Upper lobe of right lung (tissue), 1 donor: ENCODE measurements around the gene LAMB3. TPM values are rescaled to one million over a fixed set of nuclear protein-coding genes. Genes with fewer than 3 reads are reported as not detected.

Source experiments
- ATAC-seq: fragments of 200-7000 bp; cut with Tn5 transposase; one replicate; pipeline ENCODE4 v1.9.1; 2020; ENCODE audit warnings: mild to moderate bottlenecking, moderate library complexity
- DNase-seq: peaks from one replicate; pipeline ENCODE4 v3.0.0-alpha.2; 2020
- H3K27ac ChIP-seq: fragments of 200-600 bp; one replicate; pipeline ENCODE4 v1.8.0; 2022
- H3K27me3 ChIP-seq: fragments of 200-600 bp; one replicate; pipeline ENCODE4 v1.8.0; 2022; ENCODE audit warnings: mild to moderate bottlenecking
- H3K36me3 ChIP-seq: fragments of 200-600 bp; one replicate; pipeline ENCODE4 v1.8.0; 2022
- H3K4me1 ChIP-seq: fragments of 200-600 bp; one replicate; pipeline ENCODE4 v1.8.0; 2022
- H3K4me3 ChIP-seq: fragments of 200-600 bp; one replicate; pipeline ENCODE4 v1.8.0; 2022; ENCODE audit warnings: mild to moderate bottlenecking
- H3K9me3 ChIP-seq: fragments of 200-600 bp; one replicate; pipeline ENCODE4 v1.8.0; 2022
- CTCF ChIP-seq: fragments of 200-600 bp; IDR thresholded peaks from one replicate; pipeline ENCODE4 v1.8.0; 2022; ENCODE audit warnings: antibody characterized with exemption
- intact Hi-C: fragments of 100-400 bp; cut with DNase I; formaldehyde crosslinking; loops from one replicate; pipeline ENCODE4 v1.11.0; 2022
- total RNA-seq: library from RNA; stranded (reverse); fragmentation: NEBNext Ultra II Directional; extraction: Animal tissue kit (Norgen Biotek cat#: 25700); gene quantifications from one replicate; pipeline ENCODE4 v1.2.1, GENCODE V29; 2021
- donor health status: DM: no; HTN: yes; CAD: no; lungs with severe emphysema.

Gene LAMB3
- total RNA-seq, 1 donor from 2014 or later = 83.3 TPM

- no peaks in the 10 kb centered on the region for H3K36me3 ChIP-seq
- no peak for DNase-seq
- H3K9me3 ChIP-seq = no peaks in the 10 kb centered on the region
- no peak overlapping the region for H3K27ac ChIP-seq
- peak; percentile 29 for ATAC-seq
- intact Hi-C loops = no loop called here
- H3K4me3 ChIP-seq = no peak overlapping the region
- H3K4me1 ChIP-seq = peaks cover 3% of the 10 kb centered on the region
- H3K27me3 ChIP-seq = peaks cover 10% of the 10 kb centered on the region
- TF ChIP-seq CTCF = peak; percentile 32
Measured at GRCh38 chr1:209590405-209590804, 61.8 kb downstream of the LAMB3 start.

- no peak for DNase-seq
- Histone ChIP-seq H3K27ac (no peak overlapping the region), H3K4me1 (peaks cover 6% of the 10 kb centered on the region), H3K36me3 (no peaks in the 10 kb centered on the region), H3K4me3 (no peak overlapping the region), H3K27me3 (peaks cover 13% of the 10 kb centered on the region), H3K9me3 (no peaks in the 10 kb centered on the region)
- intact Hi-C loops = no loop called here
- TF ChIP-seq CTCF = no peak
- ATAC-seq = no peak
Measured at GRCh38 chr1:209589863-209590262, 62.4 kb downstream of the LAMB3 start.

GRCh38 chr1:209589440-209589839 is 62.8 kb downstream of the LAMB3 start:
- TF ChIP-seq CTCF = no peak
- no peaks in the 10 kb centered on the region for H3K36me3 ChIP-seq
- peaks cover 15% of the 10 kb centered on the region for H3K27me3 ChIP-seq
- no peaks in the 10 kb centered on the region for H3K9me3 ChIP-seq
- no peak for DNase-seq
- intact Hi-C loops = no loop called here
- H3K27ac ChIP-seq = no peak overlapping the region
- H3K4me1 ChIP-seq = peaks cover 6% of the 10 kb centered on the region
- ATAC-seq = no peak
- H3K4me3 ChIP-seq = no peak overlapping the region

GRCh38 chr1:209587789-209588188 is 64.4 kb downstream of the LAMB3 start:
- ATAC-seq = no peak
- no peak for DNase-seq
- Histone ChIP-seq H3K4me3 (no peak overlapping the region), H3K9me3 (no peaks in the 10 kb centered on the region), H3K4me1 (peaks cover 6% of the 10 kb centered on the region), H3K27me3 (peaks cover 25% of the 10 kb centered on the region), H3K36me3 (no peaks in the 10 kb centered on the region), H3K27ac (no peak overlapping the region)
- no peak for TF ChIP-seq CTCF
- intact Hi-C loops = no loop called here

- no peak overlapping the region for H3K4me3 ChIP-seq
- no peaks in the 10 kb centered on the region for H3K36me3 ChIP-seq
- H3K4me1 ChIP-seq = peaks cover 6% of the 10 kb centered on the region
- no peak overlapping the region for H3K27ac ChIP-seq
- no peaks in the 10 kb centered on the region for H3K9me3 ChIP-seq
- DNase-seq = no peak
- peaks cover 37% of the 10 kb centered on the region for H3K27me3 ChIP-seq
- no peak for ATAC-seq
- no peak for TF ChIP-seq CTCF
- intact Hi-C loops = no loop called here
Measured at GRCh38 chr1:209586221-209586740, 65.9 kb downstream of the LAMB3 start.

- TF ChIP-seq CTCF = no peak
- H3K9me3 ChIP-seq = no peaks in the 10 kb centered on the region
- peaks cover 6% of the 10 kb centered on the region for H3K4me1 ChIP-seq
- H3K4me3 ChIP-seq = no peak overlapping the region
- no peaks in the 10 kb centered on the region for H3K36me3 ChIP-seq
- H3K27ac ChIP-seq = no peak overlapping the region
- intact Hi-C loops = no loop called here
- DNase-seq (peak; percentile 72), ATAC-seq (peak; percentile 80)
- H3K27me3 ChIP-seq = peaks cover 44% of the 10 kb centered on the region
Measured at GRCh38 chr1:209585672-209586071, 66.6 kb downstream of the LAMB3 start.
